Suprapubic skin (tissue), 4 donors: Measurements from ENCODE around the gene CIRBP. TPM values are rescaled to one million over a fixed set of nuclear protein-coding genes. Genes with fewer than 3 reads are reported as not detected.
A peak's percentile ranks its signal among the peaks of the same experiment; 100 is the strongest.

Experiments
- DNase-seq, 2 donors: peaks; one replicate each; pipeline ENCODE4 v3.0.0-alpha.2; 2019; ENCODE audit warnings: low spot score in 2 of 2
- H3K27ac ChIP-seq: fragments of 200-600 bp; sonication (generic); one replicate; pipeline ENCODE4 v1.5.1; 2019
- H3K27me3 ChIP-seq: fragments of 200-600 bp; sonication (generic); one replicate; pipeline ENCODE4 v1.5.1; 2019
- H3K36me3 ChIP-seq: fragments of 200-600 bp; sonication (generic); one replicate; pipeline ENCODE4 v1.5.1; 2019
- H3K4me1 ChIP-seq: fragments of 200-600 bp; sonication (generic); one replicate; pipeline ENCODE4 v1.5.1; 2019
- H3K4me3 ChIP-seq: fragments of 200-600 bp; sonication (generic); one replicate; pipeline ENCODE4 v1.5.1; 2019; ENCODE audit warnings: mild to moderate bottlenecking
- H3K9me3 ChIP-seq: fragments of 200-600 bp; sonication (generic); one replicate; pipeline ENCODE4 v1.5.1; 2019
- EP300 ChIP-seq: sonication (generic); formaldehyde crosslinking; IDR thresholded peaks from one replicate; pipeline ENCODE4 v1.6.1; 2017; ENCODE audit warnings: antibody characterized with exemption
- POLR2A ChIP-seq, 2 donors: fragments of 450-650 bp; IDR thresholded peaks; one replicate each; pipeline ENCODE4 v1.6.1; 2017; ENCODE audit warnings: antibody characterized with exemption in 2 of 2, mild to moderate bottlenecking in 2 of 2, moderate library complexity in 2 of 2
- POLR2AphosphoS5 ChIP-seq, 3 donors: sonication (generic); formaldehyde crosslinking; IDR thresholded peaks; one replicate each; pipeline ENCODE4 v1.6.1; 2017; ENCODE audit warnings: antibody characterized with exemption in 3 of 3
- WGBS: methylation state at CpG from one replicate; pipeline ENCODE4 v1.1.5; 2018; 5-methylcytosine and 5-hydroxymethylcytosine counted together
- total RNA-seq, 4 donors: library from RNA; depleted of rRNA; stranded (reverse); fragments of >200 nt; gene quantifications; one replicate each; pipeline ENCODE4 v1.1.0, GENCODE V29; 2016
- TF ChIP-seq, protein P1 (sequence below), 2 donors: fragments of 200-600 bp in 1 of 2; fragments of 450-650 bp in 1 of 2; sonication (generic) in 1 of 2; IDR thresholded peaks; one replicate each; pipeline ENCODE4 v1.5.1; 2016 to 2019; ENCODE audit warnings: antibody characterized with exemption in 2 of 2, mild to moderate bottlenecking in 1 of 2, moderate library complexity in 1 of 2

Gene CIRBP
- total RNA-seq, 4 donors from 2014 or later, result 338 to 672 (median 451) TPM

DNA sequence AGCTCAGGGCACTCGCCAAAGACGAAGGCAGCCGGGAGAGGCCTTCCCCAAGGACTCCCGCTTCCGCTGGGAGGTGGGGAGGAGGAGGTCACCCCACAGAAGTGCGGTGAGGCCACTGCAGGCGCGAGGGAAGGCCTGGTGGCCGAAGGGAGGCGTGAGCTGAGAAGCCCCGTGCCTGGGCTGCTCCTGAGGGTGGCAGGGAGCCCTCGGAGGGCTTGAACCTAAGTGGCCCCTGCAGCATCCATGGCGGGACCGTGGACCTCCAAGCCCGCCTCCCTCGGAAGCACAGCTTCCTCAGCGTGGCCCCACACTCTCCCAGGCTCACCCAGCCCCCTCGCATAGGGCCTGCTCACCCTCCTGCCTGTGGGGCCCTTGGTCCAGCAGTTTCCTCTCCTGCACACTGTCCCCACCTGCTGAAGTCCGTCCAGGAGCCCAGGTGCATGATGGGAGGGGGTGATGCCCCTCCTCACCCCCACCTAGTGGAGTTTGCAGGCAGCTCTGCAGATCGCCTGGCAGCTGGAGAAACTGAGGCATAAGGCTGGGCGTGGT lies 42.5 kb downstream of the CIRBP start:
- no peak for TF ChIP-seq POLR2A (IDR thresholded peaks at IDR 0.05)
- no peak for TF ChIP-seq EP300
- TF ChIP-seq, protein P1, sequence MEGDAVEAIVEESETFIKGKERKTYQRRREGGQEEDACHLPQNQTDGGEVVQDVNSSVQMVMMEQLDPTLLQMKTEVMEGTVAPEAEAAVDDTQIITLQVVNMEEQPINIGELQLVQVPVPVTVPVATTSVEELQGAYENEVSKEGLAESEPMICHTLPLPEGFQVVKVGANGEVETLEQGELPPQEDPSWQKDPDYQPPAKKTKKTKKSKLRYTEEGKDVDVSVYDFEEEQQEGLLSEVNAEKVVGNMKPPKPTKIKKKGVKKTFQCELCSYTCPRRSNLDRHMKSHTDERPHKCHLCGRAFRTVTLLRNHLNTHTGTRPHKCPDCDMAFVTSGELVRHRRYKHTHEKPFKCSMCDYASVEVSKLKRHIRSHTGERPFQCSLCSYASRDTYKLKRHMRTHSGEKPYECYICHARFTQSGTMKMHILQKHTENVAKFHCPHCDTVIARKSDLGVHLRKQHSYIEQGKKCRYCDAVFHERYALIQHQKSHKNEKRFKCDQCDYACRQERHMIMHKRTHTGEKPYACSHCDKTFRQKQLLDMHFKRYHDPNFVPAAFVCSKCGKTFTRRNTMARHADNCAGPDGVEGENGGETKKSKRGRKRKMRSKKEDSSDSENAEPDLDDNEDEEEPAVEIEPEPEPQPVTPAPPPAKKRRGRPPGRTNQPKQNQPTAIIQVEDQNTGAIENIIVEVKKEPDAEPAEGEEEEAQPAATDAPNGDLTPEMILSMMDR (IDR thresholded peaks at IDR 0.05), result no peak
- no peak for TF ChIP-seq POLR2AphosphoS5 (IDR thresholded peaks at IDR 0.05)
- Histone ChIP-seq H3K27me3 (peaks cover 65% of the 10 kb centered on the region), H3K36me3 (no peaks in the 10 kb centered on the region), H3K4me1 (peaks cover 16% of the 10 kb centered on the region), H3K27ac (no peak overlapping the region), H3K9me3 (no peaks in the 10 kb centered on the region), H3K4me3 (no peak overlapping the region)
- WGBS, result 65% methylated on average over 14 of the region's 21 CpGs
- no peak for DNase-seq

DNA sequence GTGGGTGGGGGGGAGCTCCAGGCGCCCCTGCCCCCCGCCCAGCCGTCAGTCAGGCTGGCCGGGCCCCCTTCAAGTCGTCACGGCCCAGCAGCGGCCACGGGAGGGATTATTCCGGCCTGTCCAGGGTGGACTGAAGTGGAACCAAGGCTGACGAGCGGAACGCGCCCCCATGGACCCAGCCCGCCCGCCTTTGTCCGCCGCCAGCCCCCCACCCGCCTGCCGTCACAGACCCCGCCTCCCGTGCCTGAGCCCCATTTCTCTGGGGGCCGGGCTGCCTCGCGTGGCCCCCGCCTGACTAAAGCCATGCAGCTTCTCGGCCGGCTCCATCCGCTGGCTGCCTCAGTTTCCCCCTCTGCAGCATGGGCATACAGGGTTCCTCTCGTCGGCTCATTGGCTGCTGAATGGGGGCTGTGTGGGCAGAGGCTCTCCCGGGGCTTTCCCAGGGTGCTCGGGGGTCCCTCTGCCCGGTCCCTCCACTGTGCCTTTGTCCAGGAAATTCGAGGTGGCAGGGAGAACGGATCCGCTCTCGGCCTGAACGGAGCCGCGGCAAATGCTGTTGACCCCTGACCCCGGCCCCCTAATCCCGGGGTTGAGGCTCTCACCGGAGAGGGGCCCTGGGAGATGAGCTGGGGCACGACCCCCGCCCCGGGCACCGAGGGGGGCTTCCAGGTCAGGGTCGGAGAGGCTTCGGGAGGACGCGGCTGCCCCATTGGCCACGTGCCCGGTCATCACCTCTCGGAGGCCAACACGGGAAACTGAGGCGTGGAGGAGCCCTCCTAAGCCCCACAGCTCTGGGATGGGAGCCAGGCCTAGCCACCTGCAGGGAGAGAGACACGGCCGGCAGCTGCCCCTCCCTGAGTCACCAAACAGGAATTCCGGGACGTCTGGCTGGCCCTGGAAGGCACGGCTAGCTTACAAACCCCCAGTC lies 43.9 kb downstream of the CIRBP start:
- no peak overlapping the region for H3K4me3 ChIP-seq
- no peak overlapping the region for H3K27ac ChIP-seq
- TF ChIP-seq EP300 (no peak), POLR2A (IDR thresholded peaks at IDR 0.05) (no peak), POLR2AphosphoS5 (IDR thresholded peaks at IDR 0.05) (no peak)
- TF ChIP-seq, protein P1 (IDR thresholded peaks at IDR 0.05), result no peak
- WGBS, result 68% methylated on average over 29 of the region's 61 CpGs
- H3K36me3 ChIP-seq, result no peaks in the 10 kb centered on the region
- H3K9me3 ChIP-seq, result no peaks in the 10 kb centered on the region
- H3K27me3 ChIP-seq, result peaks cover 77% of the 10 kb centered on the region
- H3K4me1 ChIP-seq, result peaks cover 16% of the 10 kb centered on the region
- no peak for DNase-seq

DNA sequence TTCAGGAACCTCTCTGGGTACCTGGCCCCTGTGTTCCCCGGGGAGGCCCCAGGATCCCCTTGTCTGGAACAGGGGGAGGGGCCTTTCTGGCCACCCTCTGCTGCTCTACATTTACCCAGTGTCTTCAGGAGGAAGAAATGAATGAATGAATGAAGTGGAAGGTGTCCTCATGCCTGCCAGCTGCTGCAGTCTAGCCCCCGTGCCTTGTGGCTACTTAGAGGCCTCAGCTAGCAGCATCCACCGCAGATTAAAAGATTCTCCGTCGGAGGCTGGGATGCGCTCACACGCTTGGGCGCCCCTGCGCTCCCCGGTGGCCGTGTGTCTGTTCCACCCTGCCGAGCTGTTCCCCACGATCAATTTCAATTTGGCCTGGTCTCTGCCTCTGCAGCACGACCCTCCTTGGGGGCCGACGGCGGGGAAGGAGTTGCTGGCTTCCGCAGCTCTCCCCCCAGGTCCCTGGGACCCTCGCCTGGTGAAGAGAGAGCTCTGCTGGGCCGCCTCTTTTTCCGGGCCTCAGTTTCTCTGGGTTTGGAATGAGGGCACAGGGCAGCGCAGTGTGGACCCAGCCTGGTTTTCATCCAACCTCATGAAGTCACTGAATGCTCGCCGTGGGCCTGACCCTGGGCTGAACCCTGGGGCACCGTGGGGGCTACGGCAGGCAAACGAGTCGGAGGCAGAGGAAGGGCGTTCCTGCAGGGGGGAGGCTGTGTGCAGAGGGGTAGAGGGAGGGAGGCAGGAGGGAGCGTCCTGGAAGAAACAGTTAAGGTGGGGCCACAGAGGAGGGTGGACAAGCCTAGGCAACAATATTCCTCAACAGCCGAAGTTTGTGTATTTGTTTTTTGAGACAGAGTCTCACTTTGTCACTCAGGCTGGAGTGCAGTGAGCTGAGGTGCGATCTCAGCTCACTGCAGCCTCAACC lies 44.8 kb downstream of the CIRBP start:
- Histone ChIP-seq H3K9me3 (no peaks in the 10 kb centered on the region), H3K27ac (no peak overlapping the region), H3K27me3 (peaks cover 81% of the 10 kb centered on the region), H3K4me1 (peaks cover 16% of the 10 kb centered on the region), H3K4me3 (no peak overlapping the region), H3K36me3 (no peaks in the 10 kb centered on the region)
- TF ChIP-seq EP300, result no peak
- no peak for TF ChIP-seq POLR2AphosphoS5 (IDR thresholded peaks at IDR 0.05)
- no peak for TF ChIP-seq POLR2A (IDR thresholded peaks at IDR 0.05)
- TF ChIP-seq, protein P1 (IDR thresholded peaks at IDR 0.05), result no peak
- 41% methylated on average over 13 of the region's 32 CpGs for WGBS
- no peak for DNase-seq

GRCh38 chr19:1315470-1316166 lies 46.5 kb downstream of the CIRBP start:
- Histone ChIP-seq H3K27me3 (peaks cover 81% of the 10 kb centered on the region), H3K4me1 (peaks cover 16% of the 10 kb centered on the region), H3K9me3 (no peaks in the 10 kb centered on the region), H3K36me3 (no peaks in the 10 kb centered on the region), H3K27ac (no peak overlapping the region), H3K4me3 (peak overlapping the region; percentile 39)
- TF ChIP-seq, protein P1 (IDR thresholded peaks at IDR 0.05), result peak; percentile 15 to 43
- TF ChIP-seq POLR2AphosphoS5 (IDR thresholded peaks at IDR 0.05), result no peak
- 6% methylated on average over 52 of the region's 58 CpGs for WGBS
- DNase-seq, result no peak
